OCI-LY1 (cell line): ENCODE results near the gene ZNF550.

Experiments used
- H2AFZ ChIP-seq: fragments of 200-600 bp; sonication (generic), shearing (Covaris generic); 2 replicates; pipeline ENCODE4 v1.6.0; 2014; ENCODE audit warnings: antibody characterized with exemption, mild to moderate bottlenecking, low read length
- H3F3A ChIP-seq: fragments of 200-600 bp; sonication (generic), shearing (Covaris generic); 2 replicates; pipeline ENCODE4 v1.6.0; 2014; ENCODE audit warnings: mild to moderate bottlenecking, antibody characterized with exemption, low read length, moderate library complexity; ENCODE audit not compliant: insufficient read depth
- H3K27ac ChIP-seq: fragments of 200-600 bp; sonication (generic); 2 replicates; pipeline ENCODE4 v1.5.1; 2014; ENCODE audit warnings: low read length, mixed run types, mild to moderate bottlenecking, low read depth; ENCODE audit not compliant: poor library complexity, severe bottlenecking
- H3K27me3 ChIP-seq: fragments of 200-600 bp; sonication (generic); 2 replicates; pipeline ENCODE4 v1.6.0; 2014; ENCODE audit warnings: antibody characterized with exemption, mild to moderate bottlenecking, low read length, moderate library complexity; ENCODE audit not compliant: insufficient read depth
- H3K36me3 ChIP-seq: fragments of 200-600 bp; sonication (generic); 2 replicates; pipeline ENCODE4 v1.6.1; 2014; ENCODE audit warnings: mild to moderate bottlenecking, antibody characterized with exemption, low read length, moderate library complexity, mixed read lengths; ENCODE audit not compliant: insufficient read depth
- H3K4me1 ChIP-seq: fragments of 200-600 bp; sonication (generic); 2 replicates; pipeline ENCODE4 v1.5.1; 2014; ENCODE audit warnings: mild to moderate bottlenecking, low read length, moderate library complexity; ENCODE audit not compliant: insufficient read depth, severe bottlenecking
- H3K4me2 ChIP-seq: fragments of 200-600 bp; sonication (generic), shearing (Covaris generic); 2 replicates; pipeline ENCODE4 v1.6.1; 2014; ENCODE audit warnings: low read length
- H3K4me3 ChIP-seq: fragments of 200-600 bp; sonication (generic); 2 replicates; pipeline ENCODE4 v1.5.1; 2014; ENCODE audit warnings: low read length, low read depth, mild to moderate bottlenecking, mixed read lengths; ENCODE audit not compliant: poor library complexity, severe bottlenecking
- H3K79me2 ChIP-seq: fragments of 200-600 bp; shearing (Covaris generic); 2 replicates; pipeline ENCODE4 v1.6.1; 2016; ENCODE audit warnings: mixed run types, low read length, mixed read lengths; ENCODE audit not compliant: insufficient read depth
- H3K9ac ChIP-seq: fragments of 200-600 bp; sonication (generic), shearing (Covaris generic); 2 replicates; pipeline ENCODE4 v1.6.1; 2014; ENCODE audit warnings: mild to moderate bottlenecking, low read length, mixed read lengths
- H3K9me2 ChIP-seq: fragments of 200-600 bp; sonication (generic), shearing (Covaris generic); 2 replicates; pipeline ENCODE4 v1.6.1; 2014; ENCODE audit warnings: low read depth, mild to moderate bottlenecking, low read length, mixed read lengths
- H3K9me3 ChIP-seq: fragments of 200-600 bp; shearing (Covaris generic); 2 replicates; pipeline ENCODE4 v1.6.1; 2014; ENCODE audit warnings: low read length, mixed read lengths
- H4K20me1 ChIP-seq: fragments of 200-600 bp; sonication (generic), shearing (Covaris generic); 2 replicates; pipeline ENCODE4 v1.6.0; 2016; ENCODE audit warnings: mild to moderate bottlenecking, low read length; ENCODE audit not compliant: insufficient read depth
- CTCF ChIP-seq: fragments of 200-600 bp; sonication (generic), shearing (Covaris generic); IDR thresholded peaks from 2 replicates; pipeline ENCODE4 v1.5.1; 2017; ENCODE audit warnings: mild to moderate bottlenecking, antibody characterized with exemption, low read length, moderate library complexity, mixed read lengths
- EZH2 ChIP-seq: fragments of 200-600 bp; sonication (generic), shearing (Covaris generic); IDR thresholded peaks from 2 replicates; pipeline ENCODE4 v1.8.0; 2017; ENCODE audit warnings: borderline replicate concordance, mixed run types, mild to moderate bottlenecking, antibody characterized with exemption, low read length, moderate library complexity, mixed read lengths

The ZNF550 gene

GRCh38 chr19:57563547-57563946, 3.9 kb upstream of the ZNF550 start:
- H3K4me2 ChIP-seq = no peak overlapping the region
- H2AFZ ChIP-seq = no peak overlapping the region
- no peaks in the 10 kb centered on the region for H3F3A ChIP-seq
- no peaks in the 10 kb centered on the region for H4K20me1 ChIP-seq
- no peaks in the 10 kb centered on the region for H3K9me2 ChIP-seq
- peaks cover 6% of the 10 kb centered on the region for H3K4me1 ChIP-seq
- H3K27ac ChIP-seq = no peak overlapping the region
- H3K9ac ChIP-seq = no peak overlapping the region
- H3K27me3 ChIP-seq = no peaks in the 10 kb centered on the region
- peaks cover 40% of the 10 kb centered on the region for H3K9me3 ChIP-seq
- no peaks in the 10 kb centered on the region for H3K36me3 ChIP-seq
- H3K4me3 ChIP-seq = no peak overlapping the region
- H3K79me2 ChIP-seq = no peaks in the 10 kb centered on the region
- TF ChIP-seq CTCF (no peak), EZH2 (no peak)

GRCh38 chr19:57560049-57560491, 407 bp upstream of the ZNF550 start:
- peak overlapping the region; percentile 75 for H3K4me3 ChIP-seq
- H3F3A ChIP-seq = no peaks in the 10 kb centered on the region
- no peaks in the 10 kb centered on the region for H3K79me2 ChIP-seq
- no peak overlapping the region for H3K9ac ChIP-seq
- H3K27me3 ChIP-seq = no peaks in the 10 kb centered on the region
- H3K27ac ChIP-seq = no peak overlapping the region
- H3K9me3 ChIP-seq = peaks cover 20% of the 10 kb centered on the region
- peak overlapping the region; percentile 63 for H3K4me2 ChIP-seq
- TF ChIP-seq EZH2 = no peak
- TF ChIP-seq CTCF = no peak
- H3K36me3 ChIP-seq = peaks cover 15% of the 10 kb centered on the region
- H3K4me1 ChIP-seq = peaks cover 13% of the 10 kb centered on the region
- no peaks in the 10 kb centered on the region for H4K20me1 ChIP-seq
- no peak overlapping the region; the same call in 1 of the 2 replicates for H2AFZ ChIP-seq
- H3K9me2 ChIP-seq = no peaks in the 10 kb centered on the region

- H3K9me3 ChIP-seq = peaks cover 21% of the 10 kb centered on the region
- H4K20me1 ChIP-seq = no peaks in the 10 kb centered on the region
- H3K4me1 ChIP-seq = peaks cover 13% of the 10 kb centered on the region
- peaks cover 26% of the 10 kb centered on the region for H3K36me3 ChIP-seq
- H3K27me3 ChIP-seq = no peaks in the 10 kb centered on the region
- H3K9me2 ChIP-seq = no peaks in the 10 kb centered on the region
- TF ChIP-seq EZH2 = no peak
- no peak for TF ChIP-seq CTCF
- H3K4me3 ChIP-seq = peak overlapping the region; percentile 75
- H3K27ac ChIP-seq = no peak overlapping the region
- H3K9ac ChIP-seq = peak overlapping the region; percentile 65
- H2AFZ ChIP-seq = no peak overlapping the region
- H3K4me2 ChIP-seq = peak overlapping the region; percentile 63
- H3F3A ChIP-seq = no peaks in the 10 kb centered on the region
- H3K79me2 ChIP-seq = no peaks in the 10 kb centered on the region
Measured at GRCh38 chr19:57559008-57559403, 657 bp downstream of the ZNF550 start.
